Measurements from ENCODE around the gene PIPOX. TPM values are rescaled to one million over a fixed set of nuclear protein-coding genes. Genes with fewer than 3 reads are reported as not detected.

Gene PIPOX
- polyA plus RNA-seq, 3 donors, result 0.30 to 0.56 TPM; not detected in 1

DNA sequence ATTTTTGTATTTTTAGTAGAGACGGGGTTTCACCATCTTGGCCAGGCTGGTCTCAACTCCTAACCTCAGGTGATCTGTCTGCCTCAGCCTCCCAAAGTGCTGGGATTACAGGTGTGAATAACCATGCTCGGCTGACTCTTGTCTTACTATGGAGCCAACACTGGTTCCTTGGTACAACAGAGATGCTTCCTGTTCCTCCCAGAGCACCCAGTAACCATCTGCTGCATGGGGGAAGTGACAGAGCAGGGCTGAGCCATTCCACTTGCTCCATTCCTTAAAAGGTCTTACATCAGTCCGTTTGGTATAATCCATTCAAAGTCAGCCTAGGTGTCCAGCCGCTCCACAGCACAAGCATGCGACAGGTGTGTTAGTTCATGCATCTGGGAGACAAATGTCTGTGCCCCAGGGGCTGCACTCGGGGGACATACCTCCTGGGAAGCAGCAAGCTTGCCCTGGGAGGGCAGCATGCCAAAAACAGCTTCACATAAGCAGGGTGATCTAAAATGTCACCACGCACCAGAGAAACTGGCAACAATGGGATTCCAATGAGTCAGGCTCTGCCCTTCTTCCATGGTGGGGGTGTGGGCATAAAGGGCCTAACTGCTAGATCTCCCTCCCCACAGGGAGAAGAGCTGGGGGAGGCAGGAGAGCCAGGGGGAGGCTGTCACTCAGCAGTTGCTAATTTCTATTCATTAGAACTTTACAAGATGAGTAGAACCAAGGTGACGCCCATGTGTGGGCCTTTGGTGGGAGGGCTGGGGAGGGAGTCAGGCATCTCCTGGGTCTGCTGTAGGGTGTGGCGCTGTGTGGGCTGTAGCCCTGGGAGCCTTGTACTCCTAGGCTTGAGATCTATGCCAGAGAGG is 35.5 kb downstream of the PIPOX start:
- Mint-ChIP-seq H3K4me3 (no peak overlapping the region), H3K27me3 (ENCODE audit: low read depth in 3 of 3) (no peaks in the 10 kb centered on the region), H3K4me1 (peaks cover 3% of the 10 kb centered on the region), H3K27ac (peak overlapping the region in 4 of 7 donors; percentile 21 to 78 (median 46)), H3K9me3 (no peaks in the 10 kb centered on the region), H3K36me3 (peaks cover 57 to 85% of the 10 kb centered on the region in 2 donors)
- no peak overlapping the region for H3K4me3 ChIP-seq (replicated peaks in 1 of 3; ENCODE audit: low read depth in 2 of 3, low read length in 3 of 3)
- H3K36me3 ChIP-seq (replicated peaks in 1 of 2; ENCODE audit: control insufficient read depth in 1 of 2, insufficient read depth in 2 of 2, low read length in 2 of 2), result peaks cover 62 to 83% of the 10 kb centered on the region in 2 donors
- H3K9ac ChIP-seq (ENCODE audit: insufficient read depth, low read length, poor library complexity, severe bottlenecking), result no peak overlapping the region
- no peaks in the 10 kb centered on the region for H3K4me1 ChIP-seq (ENCODE audit: control insufficient read depth in 1 of 2, insufficient read depth in 2 of 2, low read length in 2 of 2)
- peaks cover 5% of the 10 kb centered on the region for H4K20me1 ChIP-seq (ENCODE audit: insufficient read depth, low read length)
- no peak for DNase-seq
- no peak overlapping the region for H2AFZ ChIP-seq (ENCODE audit: insufficient read depth, low read depth, low read length, poor library complexity, severe bottlenecking)
- no peak overlapping the region for H3K4me2 ChIP-seq (replicated peaks; ENCODE audit: extremely low read depth, low read length, poor library complexity, severe bottlenecking)
- H3K9me3 ChIP-seq (replicated peaks in 1 of 2; ENCODE audit: control insufficient read depth in 1 of 2, insufficient read depth in 1 of 2, low read length in 2 of 2), result no peaks in the 10 kb centered on the region
- H3K27ac ChIP-seq (ENCODE audit: low read depth in 1 of 2, low read length in 2 of 2), result peak overlapping the region in 1 of 2 donors; percentile 1
- TF ChIP-seq CTCF (IDR thresholded peaks at IDR 0.05), result no peak
- no peaks in the 10 kb centered on the region for H3K27me3 ChIP-seq (ENCODE audit: control insufficient read depth in 2 of 2, insufficient read depth in 2 of 2, low read length in 2 of 2)
- WGBS (ENCODE audit: insufficient coverage), result 87% methylated on average over 7 of the region's 9 CpGs
- intact Hi-C loops (cut with micrococcal nuclease), result no loop called here
- no peaks in the 10 kb centered on the region for H3K79me2 ChIP-seq (ENCODE audit: insufficient read depth, low read length)

- Mint-ChIP-seq H3K27ac (peak overlapping the region in 2 of 7 donors; percentile 20 to 54), H3K4me1 (peaks cover 3% of the 10 kb centered on the region), H3K36me3 (peaks cover 67 to 84% of the 10 kb centered on the region in 2 donors), H3K9me3 (no peaks in the 10 kb centered on the region), H3K4me3 (no peak overlapping the region), H3K27me3 (ENCODE audit: low read depth in 3 of 3) (no peaks in the 10 kb centered on the region)
- no peak for TF ChIP-seq CTCF (IDR thresholded peaks at IDR 0.05)
- no peaks in the 10 kb centered on the region for H3K4me1 ChIP-seq (ENCODE audit: control insufficient read depth in 1 of 2, insufficient read depth in 2 of 2, low read length in 2 of 2)
- H3K4me3 ChIP-seq (replicated peaks in 1 of 3; ENCODE audit: low read depth in 2 of 3, low read length in 3 of 3), result no peak overlapping the region
- H4K20me1 ChIP-seq (ENCODE audit: insufficient read depth, low read length), result peaks cover 5% of the 10 kb centered on the region
- intact Hi-C loops (cut with micrococcal nuclease), result no loop called here
- H3K9me3 ChIP-seq (replicated peaks in 1 of 2; ENCODE audit: control insufficient read depth in 1 of 2, insufficient read depth in 1 of 2, low read length in 2 of 2), result no peaks in the 10 kb centered on the region
- H3K9ac ChIP-seq (ENCODE audit: insufficient read depth, low read length, poor library complexity, severe bottlenecking), result no peak overlapping the region
- WGBS (ENCODE audit: insufficient coverage), result 98% methylated on average over 16 of the region's 16 CpGs
- H2AFZ ChIP-seq (ENCODE audit: insufficient read depth, low read depth, low read length, poor library complexity, severe bottlenecking), result no peak overlapping the region
- H3K4me2 ChIP-seq (replicated peaks; ENCODE audit: extremely low read depth, low read length, poor library complexity, severe bottlenecking), result no peak overlapping the region
- peaks cover 72 to 91% of the 10 kb centered on the region in 2 donors for H3K36me3 ChIP-seq (replicated peaks in 1 of 2; ENCODE audit: control insufficient read depth in 1 of 2, insufficient read depth in 2 of 2, low read length in 2 of 2)
- no peaks in the 10 kb centered on the region for H3K27me3 ChIP-seq (ENCODE audit: control insufficient read depth in 2 of 2, insufficient read depth in 2 of 2, low read length in 2 of 2)
- no peak for DNase-seq
- no peak overlapping the region for H3K27ac ChIP-seq (ENCODE audit: low read depth in 1 of 2, low read length in 2 of 2)
- no peaks in the 10 kb centered on the region for H3K79me2 ChIP-seq (ENCODE audit: insufficient read depth, low read length)
Measured at GRCh38 chr17:29079433-29079832, 36.5 kb downstream of the PIPOX start.

Measured in CD14-positive monocyte (primary cell).